ENCODE data around the gene CRACDL. TPM values are rescaled to one million over a fixed set of nuclear protein-coding genes. Genes with fewer than 3 reads are reported as not detected.

The CRACDL gene
- total and polyA plus RNA-seq, 8 donors: 3.6 to 11.0 (median 6.0) TPM

DNA sequence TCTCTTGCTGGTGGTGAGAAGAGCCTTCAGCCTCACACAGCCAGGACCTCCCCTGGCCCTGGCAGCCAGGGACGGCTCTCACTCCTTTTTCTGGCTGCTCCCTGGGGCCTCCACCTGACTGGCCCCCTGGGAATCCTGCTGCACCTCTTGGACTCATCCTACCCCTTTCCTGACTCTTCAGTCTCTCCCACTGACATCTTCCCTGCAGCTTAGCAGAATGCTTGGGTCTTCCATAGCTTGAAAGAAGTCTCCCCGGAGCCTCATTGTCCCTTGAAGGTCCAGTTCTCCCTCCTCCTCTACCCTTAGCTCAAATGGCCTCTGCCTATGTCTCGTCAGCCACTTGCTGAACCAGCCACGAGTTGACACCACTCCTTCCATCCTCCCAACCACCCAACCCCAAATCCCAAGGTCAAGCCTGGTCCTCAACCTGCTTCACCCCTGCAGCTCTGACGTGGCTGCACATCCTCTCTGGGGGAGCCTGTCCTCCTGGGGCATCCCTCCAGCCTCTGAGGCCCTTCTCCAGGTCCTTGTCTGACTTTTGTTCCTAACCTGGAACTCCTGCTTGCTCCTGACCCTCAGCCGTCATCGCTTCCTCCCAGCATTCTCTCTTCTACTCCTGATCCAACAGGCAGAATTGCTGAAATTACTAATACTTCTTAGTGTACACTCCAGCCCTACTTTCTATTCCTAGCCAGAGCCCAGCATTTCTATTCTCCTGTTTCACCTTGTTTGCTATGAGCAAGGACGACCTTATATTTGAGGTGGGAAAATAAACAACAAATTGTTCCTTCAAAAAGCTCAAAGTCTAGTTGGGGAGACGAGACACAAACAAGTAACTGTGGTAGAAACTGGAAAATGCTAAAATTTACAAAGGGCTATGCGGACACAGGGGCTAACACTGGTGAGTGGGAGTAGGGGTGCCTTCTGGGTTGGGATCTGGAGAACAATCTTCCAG is 136.4 kb downstream of the CRACDL start:
- FAIRE-seq: no peak
- TF ChIP-seq, protein P1, sequence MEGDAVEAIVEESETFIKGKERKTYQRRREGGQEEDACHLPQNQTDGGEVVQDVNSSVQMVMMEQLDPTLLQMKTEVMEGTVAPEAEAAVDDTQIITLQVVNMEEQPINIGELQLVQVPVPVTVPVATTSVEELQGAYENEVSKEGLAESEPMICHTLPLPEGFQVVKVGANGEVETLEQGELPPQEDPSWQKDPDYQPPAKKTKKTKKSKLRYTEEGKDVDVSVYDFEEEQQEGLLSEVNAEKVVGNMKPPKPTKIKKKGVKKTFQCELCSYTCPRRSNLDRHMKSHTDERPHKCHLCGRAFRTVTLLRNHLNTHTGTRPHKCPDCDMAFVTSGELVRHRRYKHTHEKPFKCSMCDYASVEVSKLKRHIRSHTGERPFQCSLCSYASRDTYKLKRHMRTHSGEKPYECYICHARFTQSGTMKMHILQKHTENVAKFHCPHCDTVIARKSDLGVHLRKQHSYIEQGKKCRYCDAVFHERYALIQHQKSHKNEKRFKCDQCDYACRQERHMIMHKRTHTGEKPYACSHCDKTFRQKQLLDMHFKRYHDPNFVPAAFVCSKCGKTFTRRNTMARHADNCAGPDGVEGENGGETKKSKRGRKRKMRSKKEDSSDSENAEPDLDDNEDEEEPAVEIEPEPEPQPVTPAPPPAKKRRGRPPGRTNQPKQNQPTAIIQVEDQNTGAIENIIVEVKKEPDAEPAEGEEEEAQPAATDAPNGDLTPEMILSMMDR (IDR thresholded peaks at IDR 0.05): no peak

GRCh38 chr2:98796775-98797544 is 139.1 kb downstream of the CRACDL start:
- FAIRE-seq: no peak
- WGBS, 2 donors: 92% methylated on average over 19 of the region's 19 CpGs
- Histone ChIP-seq H3K27ac (no peak overlapping the region), H3K4me3 (no peak overlapping the region), H3K4me1 (peaks cover 8 to 14% (median 11%) of the 10 kb centered on the region in 3 donors), H3K9me3 (no peaks in the 10 kb centered on the region), H3K27me3 (no peaks in the 10 kb centered on the region), H3K36me3 (peaks cover 0 to 5% (median 0%) of the 10 kb centered on the region in 3 donors)
- no peak for DNase-seq
- TF ChIP-seq, protein P1 (IDR thresholded peaks at IDR 0.05): no peak
- intact Hi-C loops (cut with DNase I): no loop called here
- ATAC-seq: no peak

More for the DNA sequence above, 136.4 kb downstream of the CRACDL start:
- Histone ChIP-seq H3K4me1 (peaks cover 22 to 26% (median 26%) of the 10 kb centered on the region in 3 donors), H3K27me3 (no peaks in the 10 kb centered on the region), H3K36me3 (peaks cover 0 to 5% (median 0%) of the 10 kb centered on the region in 3 donors), H3K27ac (no peak overlapping the region), H3K4me3 (no peak overlapping the region), H3K9me3 (no peaks in the 10 kb centered on the region)
- DNase-seq (no peak), ATAC-seq (no peak)
- intact Hi-C loops (cut with DNase I): no loop called here
- WGBS, 2 donors: 85 to 86% methylated on average over 10 of the region's 10 CpGs

- 86 to 89% methylated on average over 14 of the region's 14 CpGs for WGBS, 2 donors
- Histone ChIP-seq H3K9me3 (no peaks in the 10 kb centered on the region), H3K36me3 (peaks cover 0 to 5% (median 0%) of the 10 kb centered on the region in 3 donors), H3K27me3 (no peaks in the 10 kb centered on the region), H3K4me3 (no peak overlapping the region), H3K4me1 (peaks cover 5 to 11% (median 11%) of the 10 kb centered on the region in 3 donors), H3K27ac (no peak overlapping the region)
- DNase-seq: no peak
- ATAC-seq: no peak
- FAIRE-seq: no peak
- intact Hi-C loops (cut with DNase I): no loop called here
- TF ChIP-seq, protein P1 (IDR thresholded peaks at IDR 0.05): no peak
These were observed 139.9 kb downstream of the CRACDL start for GRCh38 chr2:98795891-98796676.

GRCh38 chr2:98793897-98794830 is 141.9 kb downstream of the CRACDL start:
- DNase-seq (no peak), ATAC-seq (no peak), FAIRE-seq (no peak)
- intact Hi-C loops (cut with DNase I): no loop called here
- Histone ChIP-seq H3K27ac (peak overlapping the region in 2 of 4 donors; percentile 39 to 42), H3K9me3 (no peaks in the 10 kb centered on the region), H3K4me1 (no peaks in the 10 kb centered on the region), H3K36me3 (peaks cover 0 to 5% (median 0%) of the 10 kb centered on the region in 3 donors), H3K4me3 (no peak overlapping the region), H3K27me3 (no peaks in the 10 kb centered on the region)
- WGBS, 2 donors: 65 to 67% methylated on average over 11 of the region's 11 CpGs
- TF ChIP-seq, protein P1 (IDR thresholded peaks at IDR 0.05): no peak

All from pancreas (tissue), 10 donors.